ENCODE data around the gene TTYH1. TPM values are rescaled to one million over a fixed set of nuclear protein-coding genes. Genes with fewer than 3 reads are reported as not detected.
A peak's percentile ranks its signal among the peaks of the same experiment; 100 is the strongest.

Gene TTYH1
- total RNA-seq, 1 experiment from 2014 or later = 0.62 TPM

DNA sequence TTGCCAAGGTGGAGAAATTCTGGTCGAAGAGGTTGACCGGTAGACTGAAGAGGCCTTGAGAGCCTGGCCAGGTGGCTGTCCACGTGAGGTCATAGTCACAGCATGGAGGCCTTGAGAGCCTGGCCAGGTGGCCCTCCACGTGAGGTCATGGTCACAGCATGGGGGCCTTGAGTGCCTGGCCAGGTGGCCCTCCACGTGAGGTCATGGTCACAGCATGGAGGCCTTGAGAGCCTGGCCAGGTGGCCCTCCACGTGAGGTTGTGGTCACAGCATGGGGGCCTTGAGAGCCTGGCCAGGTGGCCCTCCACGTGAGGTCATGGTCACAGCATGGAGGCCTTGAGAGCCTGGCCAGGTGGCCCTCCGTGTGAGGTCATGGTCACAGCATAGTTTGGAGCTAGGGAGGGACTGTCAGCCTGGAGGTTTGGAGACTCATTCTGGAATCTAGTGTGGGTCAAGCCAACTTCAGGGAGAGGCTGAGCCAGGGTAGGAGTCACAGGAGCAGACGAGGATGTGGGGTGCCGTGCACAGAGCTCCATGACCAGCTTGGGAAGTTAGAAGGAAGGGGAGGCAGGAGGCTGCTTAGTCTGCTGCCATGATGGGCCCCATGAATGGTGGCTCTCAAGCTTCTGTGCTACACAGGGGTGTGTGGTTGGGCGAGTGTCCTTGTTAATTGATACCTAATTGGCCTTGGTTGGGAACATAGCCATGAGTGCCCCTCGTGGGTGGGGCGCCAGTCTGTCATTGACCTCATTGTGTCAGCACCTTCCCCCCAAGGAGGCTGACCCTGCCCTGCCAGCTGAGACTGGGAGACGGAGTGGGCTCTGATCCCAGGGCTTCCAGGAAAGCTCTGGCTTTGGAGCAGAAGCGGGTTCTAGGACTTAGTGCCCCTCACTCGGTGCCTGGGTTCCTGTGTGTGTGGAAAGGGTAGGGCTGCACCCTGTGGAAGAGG, 44.3 kb downstream of the TTYH1 start:
- H3K27ac ChIP-seq (ENCODE audit: low read length) = peak overlapping the region; percentile 3; the same call in 1 of the 2 replicates
- BruUV-seq (replicated peaks) = TSS peak; percentile 42
- POLR2A ChIA-PET = no interaction called here
- no peak overlapping the region for H3K4me3 ChIP-seq (ENCODE audit: low read depth in 2 of 2, low read length in 2 of 2)
- peaks cover 9% of the 10 kb centered on the region; the same call in 1 of the 2 replicates for H3K36me3 ChIP-seq (ENCODE audit: control insufficient read depth, insufficient read depth, low read length)
- H3K27me3 ChIP-seq (ENCODE audit: control insufficient read depth, insufficient read depth, low read length) = no peaks in the 10 kb centered on the region
- peak; percentile 53; the same call in 1 of the 2 replicates for TF ChIP-seq POLR2AphosphoS5 (IDR thresholded peaks at IDR 0.05; ENCODE audit: low read depth, low read length)
- TF ChIP-seq CTCF (IDR thresholded peaks at IDR 0.05) = no peak
- TF ChIP-seq TCF7L2 (IDR thresholded peaks at IDR 0.05; ENCODE audit: low read depth, low read length) = no peak
- TF ChIP-seq, protein P1, sequence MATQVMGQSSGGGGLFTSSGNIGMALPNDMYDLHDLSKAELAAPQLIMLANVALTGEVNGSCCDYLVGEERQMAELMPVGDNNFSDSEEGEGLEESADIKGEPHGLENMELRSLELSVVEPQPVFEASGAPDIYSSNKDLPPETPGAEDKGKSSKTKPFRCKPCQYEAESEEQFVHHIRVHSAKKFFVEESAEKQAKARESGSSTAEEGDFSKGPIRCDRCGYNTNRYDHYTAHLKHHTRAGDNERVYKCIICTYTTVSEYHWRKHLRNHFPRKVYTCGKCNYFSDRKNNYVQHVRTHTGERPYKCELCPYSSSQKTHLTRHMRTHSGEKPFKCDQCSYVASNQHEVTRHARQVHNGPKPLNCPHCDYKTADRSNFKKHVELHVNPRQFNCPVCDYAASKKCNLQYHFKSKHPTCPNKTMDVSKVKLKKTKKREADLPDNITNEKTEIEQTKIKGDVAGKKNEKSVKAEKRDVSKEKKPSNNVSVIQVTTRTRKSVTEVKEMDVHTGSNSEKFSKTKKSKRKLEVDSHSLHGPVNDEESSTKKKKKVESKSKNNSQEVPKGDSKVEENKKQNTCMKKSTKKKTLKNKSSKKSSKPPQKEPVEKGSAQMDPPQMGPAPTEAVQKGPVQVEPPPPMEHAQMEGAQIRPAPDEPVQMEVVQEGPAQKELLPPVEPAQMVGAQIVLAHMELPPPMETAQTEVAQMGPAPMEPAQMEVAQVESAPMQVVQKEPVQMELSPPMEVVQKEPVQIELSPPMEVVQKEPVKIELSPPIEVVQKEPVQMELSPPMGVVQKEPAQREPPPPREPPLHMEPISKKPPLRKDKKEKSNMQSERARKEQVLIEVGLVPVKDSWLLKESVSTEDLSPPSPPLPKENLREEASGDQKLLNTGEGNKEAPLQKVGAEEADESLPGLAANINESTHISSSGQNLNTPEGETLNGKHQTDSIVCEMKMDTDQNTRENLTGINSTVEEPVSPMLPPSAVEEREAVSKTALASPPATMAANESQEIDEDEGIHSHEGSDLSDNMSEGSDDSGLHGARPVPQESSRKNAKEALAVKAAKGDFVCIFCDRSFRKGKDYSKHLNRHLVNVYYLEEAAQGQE (IDR thresholded peaks at IDR 0.05; ENCODE audit: insufficient read depth in 1 of 2, low read depth in 2 of 2, low read length in 1 of 2) = no peak
- TF ChIP-seq SIN3A (IDR thresholded peaks at IDR 0.05; ENCODE audit: borderline replicate concordance, insufficient read depth, low read depth, low read length) = no peak
- H3K9me3 ChIP-seq (ENCODE audit: control insufficient read depth, insufficient read depth, low read depth, low read length) = no peaks in the 10 kb centered on the region
- H3K4me1 ChIP-seq (ENCODE audit: control insufficient read depth, insufficient read depth, low read length) = peaks cover 26% of the 10 kb centered on the region
- CTCF ChIA-PET = interaction anchor here (1.2 kb wide), 1 partner anchor 21 kb away, joined by 13 read pairs; no protein-coding TSS in a partner anchor
- in situ Hi-C loops (cut with HindIII; ENCODE audit: low pct_unique_long_range_greater_than_20kb, low sequenced_read_pairs) (no loop called here), intact Hi-C loops (cut with micrococcal nuclease; ENCODE audit: unreplicated experiment) (no loop called here)
- ATAC-seq = no peak
- DNase-seq (ENCODE audit: low read depth, low spot score) = no peak

GRCh38 chr19:54460230-54461005, 45.2 kb downstream of the TTYH1 start:
- peak; percentile 21; the same call in 1 of the 2 replicates for TF ChIP-seq POLR2AphosphoS5 (IDR thresholded peaks at IDR 0.05; ENCODE audit: low read depth, low read length)
- TF ChIP-seq, protein P1 (IDR thresholded peaks at IDR 0.05; ENCODE audit: insufficient read depth in 1 of 2, low read depth in 2 of 2, low read length in 1 of 2) = no peak
- in situ Hi-C loops (cut with HindIII; ENCODE audit: low pct_unique_long_range_greater_than_20kb, low sequenced_read_pairs) (no loop called here), intact Hi-C loops (cut with micrococcal nuclease; ENCODE audit: unreplicated experiment) (no loop called here)
- H3K27ac ChIP-seq (ENCODE audit: low read length) = peak overlapping the region; percentile 86; the same call in 1 of the 2 replicates
- no peaks in the 10 kb centered on the region for H3K9me3 ChIP-seq (ENCODE audit: control insufficient read depth, insufficient read depth, low read depth, low read length)
- ATAC-seq (no peak), DNase-seq (ENCODE audit: low read depth, low spot score) (no peak)
- CTCF ChIA-PET = interaction anchor here (1.2 kb wide), 1 partner anchor 20 kb away, joined by 13 read pairs; no protein-coding TSS in a partner anchor
- no peaks in the 10 kb centered on the region for H3K27me3 ChIP-seq (ENCODE audit: control insufficient read depth, insufficient read depth, low read length)
- POLR2A ChIA-PET = interaction anchor here (0.6 kb wide), 1 partner anchor 585 kb away, joined by 7 read pairs; no protein-coding TSS in a partner anchor
- H3K36me3 ChIP-seq (ENCODE audit: control insufficient read depth, insufficient read depth, low read length) = peaks cover 9% of the 10 kb centered on the region; the same call in 1 of the 2 replicates
- H3K4me3 ChIP-seq (ENCODE audit: low read depth in 2 of 2, low read length in 2 of 2) = no peak overlapping the region
- peaks cover 26% of the 10 kb centered on the region for H3K4me1 ChIP-seq (ENCODE audit: control insufficient read depth, insufficient read depth, low read length)
- BruUV-seq (replicated peaks) = no TSS peak
